Mammary epithelial cell (primary cell): Measurements from ENCODE around the gene CHID1.

Source experiments
- CTCF ChIP-seq, 2 donors: IDR thresholded peaks in 1 of 2; conservative IDR thresholded peaks in 1 of 2; 2 replicates each; pipeline ENCODE4 v1.5.1; 2011 to 2012; ENCODE audit warnings: inconsistent platforms in 2 of 2, low read length in 2 of 2, mild to moderate bottlenecking in 2 of 2, control low read depth in 1 of 2, low read depth in 1 of 2; ENCODE audit not compliant: insufficient read depth in 1 of 2; ENCODE audit errors: extremely low read depth in 1 of 2
- EZH2 ChIP-seq: IDR thresholded peaks from 2 replicates; pipeline ENCODE4 v1.6.1; 2012; ENCODE audit warnings: low read length, inconsistent platforms, borderline replicate concordance

DNA sequence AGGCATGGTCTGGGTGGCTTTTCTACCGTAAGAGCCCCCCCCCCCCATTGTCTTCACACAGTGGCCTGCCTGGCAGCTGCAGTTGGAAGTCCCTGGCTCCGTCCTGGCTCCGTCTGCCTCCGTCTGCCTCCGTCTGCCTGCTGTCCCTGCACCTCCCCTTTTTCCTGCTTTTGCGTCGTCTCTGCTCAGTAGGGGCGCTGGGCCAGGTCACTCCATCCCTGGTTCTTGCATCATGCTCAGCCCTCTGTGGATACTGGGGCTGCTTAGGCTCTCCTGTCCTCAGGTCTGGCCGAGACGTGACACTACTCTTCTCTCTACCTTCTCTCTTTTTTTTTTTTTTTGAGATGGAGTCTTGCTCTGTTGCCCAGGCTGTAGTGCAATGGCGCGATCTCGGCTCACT is 42.9 kb upstream of the CHID1 start:
- TF ChIP-seq EZH2 (no peak), CTCF (conservative IDR thresholded peaks at IDR 0.05 in 1 of 2, IDR thresholded peaks at IDR 0.05 in 1 of 2; ENCODE audit: extremely low read depth in 1 of 2, insufficient read depth in 1 of 2, low read depth in 1 of 2, low read length in 2 of 2) (no peak)
